NCI-H2081 treated with DMSO at 0.1 percent for 48 hours (cell line): ENCODE data around the gene GJC2.

Source experiments
- DNase-seq: peaks from one replicate; lab custom pipeline; 2025; lab: John Stamatoyannopoulos, UW

GJC2 gene

DNA sequence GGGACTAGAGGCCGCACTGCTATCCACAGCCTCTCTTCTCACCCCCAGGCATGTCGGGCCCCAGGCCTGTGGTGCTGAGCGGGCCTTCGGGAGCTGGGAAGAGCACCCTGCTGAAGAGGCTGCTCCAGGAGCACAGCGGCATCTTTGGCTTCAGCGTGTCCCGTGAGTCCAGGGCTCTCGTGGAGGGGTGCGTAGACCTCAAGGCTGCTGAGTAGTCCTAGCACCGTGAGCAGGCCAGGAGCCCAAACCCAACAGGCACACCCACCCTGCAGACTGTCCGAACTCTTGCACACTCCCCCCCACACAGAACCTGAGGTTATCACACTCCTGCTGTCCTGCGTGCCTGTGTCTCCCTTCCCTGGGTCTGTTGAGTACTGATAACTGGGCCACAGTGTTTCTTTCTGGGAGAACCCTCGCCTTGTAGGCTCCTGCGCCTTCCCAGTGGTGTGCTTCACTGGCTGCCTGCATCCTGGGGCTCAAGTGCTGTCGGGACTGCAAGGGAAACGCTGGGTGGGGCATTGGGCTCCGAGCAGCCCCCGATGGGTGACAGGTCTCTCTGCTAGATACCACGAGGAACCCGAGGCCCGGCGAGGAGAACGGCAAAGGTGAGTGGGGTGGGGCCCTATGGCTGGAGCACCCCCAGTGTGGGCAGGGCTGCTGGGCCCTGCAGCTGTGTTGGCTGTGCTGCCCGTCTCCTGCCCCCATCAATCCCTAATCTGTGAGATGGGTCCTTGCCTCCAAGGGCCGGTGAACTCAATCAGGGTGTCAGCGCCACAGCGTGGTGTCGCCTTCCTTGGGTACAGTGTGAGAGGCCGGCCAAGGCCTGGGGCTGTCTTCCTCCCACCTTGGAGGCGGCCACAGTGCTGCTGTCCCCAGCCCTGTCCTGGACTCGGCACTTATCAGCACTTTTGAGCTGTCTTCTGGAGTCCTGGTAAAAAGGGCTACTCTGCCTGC lies 4.0 kb upstream of the GJC2 start:
- DNase-seq = no peak

DNA sequence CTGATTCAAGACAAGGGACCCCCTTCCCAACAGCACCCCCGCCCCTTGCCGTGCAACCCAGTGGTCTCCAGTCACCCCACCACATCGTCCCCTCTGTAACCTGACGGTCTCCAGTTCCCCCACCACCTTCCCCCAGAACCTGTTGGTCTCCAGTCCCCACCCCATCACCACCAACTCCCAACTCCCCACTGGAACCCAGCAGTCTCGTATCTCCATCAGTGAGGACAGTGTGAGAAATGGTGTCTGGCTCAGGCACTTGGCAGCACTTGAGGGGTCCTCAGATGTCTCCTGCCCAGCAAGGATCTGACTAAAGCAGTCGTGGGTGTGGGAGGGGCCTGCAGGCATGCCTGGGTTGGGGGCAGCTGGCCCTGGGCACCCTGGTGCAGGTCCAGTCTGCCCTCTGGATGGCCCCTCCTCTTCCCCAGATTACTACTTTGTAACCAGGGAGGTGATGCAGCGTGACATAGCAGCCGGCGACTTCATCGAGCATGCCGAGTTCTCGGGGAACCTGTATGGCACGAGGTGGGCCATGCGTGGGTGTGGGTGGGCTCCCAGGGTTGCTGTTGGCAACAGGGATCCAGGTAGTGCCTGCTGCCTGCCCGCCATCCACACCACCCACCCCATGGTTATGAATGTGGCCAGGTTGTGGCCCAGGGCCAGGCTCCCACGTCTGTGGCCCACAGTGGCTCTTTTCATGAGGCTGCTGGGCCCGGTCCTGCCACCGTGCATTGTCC lies 3.1 kb upstream of the GJC2 start:
- no peak for DNase-seq

DNA sequence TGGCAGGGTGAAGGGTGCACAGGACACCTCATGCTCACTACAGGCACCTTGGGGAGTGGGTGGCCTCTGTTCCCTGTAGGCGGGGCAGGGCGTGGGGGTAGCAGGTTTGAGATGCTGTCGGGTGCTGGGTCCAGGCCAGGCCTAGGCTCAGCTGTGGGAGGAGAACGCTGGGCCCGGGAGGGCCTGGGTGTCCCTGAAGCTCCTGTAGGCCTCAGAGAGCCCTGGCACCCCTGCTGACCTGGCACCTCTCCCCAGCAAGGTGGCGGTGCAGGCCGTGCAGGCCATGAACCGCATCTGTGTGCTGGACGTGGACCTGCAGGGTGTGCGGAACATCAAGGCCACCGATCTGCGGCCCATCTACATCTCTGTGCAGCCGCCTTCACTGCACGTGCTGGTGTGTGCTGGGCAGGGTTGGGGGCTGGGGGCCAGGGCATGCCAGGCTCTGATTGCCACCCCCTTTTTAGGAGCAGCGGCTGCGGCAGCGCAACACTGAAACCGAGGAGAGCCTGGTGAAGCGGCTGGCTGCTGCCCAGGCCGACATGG lies 2.5 kb upstream of the GJC2 start:
- DNase-seq = no peak

DNA sequence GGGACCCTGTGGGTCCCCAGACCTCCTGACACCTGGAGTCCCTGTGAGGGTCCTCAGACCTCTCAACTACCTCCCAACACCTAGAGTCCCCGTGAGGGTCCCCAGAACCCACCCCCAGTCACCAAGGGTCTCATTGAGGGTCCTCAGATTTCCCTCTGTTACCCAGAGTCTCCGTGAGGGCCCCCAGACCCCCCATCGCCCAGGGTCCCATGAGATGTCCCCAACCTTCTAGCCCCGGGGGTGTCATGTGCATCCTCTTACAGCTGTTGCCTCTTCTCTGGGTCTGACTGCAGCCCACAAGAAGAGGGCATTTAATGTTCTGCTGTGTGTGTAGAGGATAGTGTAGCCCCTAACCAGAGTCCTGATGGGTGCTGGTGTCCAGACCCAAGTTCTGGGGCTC lies 2.0 kb upstream of the GJC2 start:
- no peak for DNase-seq

DNA sequence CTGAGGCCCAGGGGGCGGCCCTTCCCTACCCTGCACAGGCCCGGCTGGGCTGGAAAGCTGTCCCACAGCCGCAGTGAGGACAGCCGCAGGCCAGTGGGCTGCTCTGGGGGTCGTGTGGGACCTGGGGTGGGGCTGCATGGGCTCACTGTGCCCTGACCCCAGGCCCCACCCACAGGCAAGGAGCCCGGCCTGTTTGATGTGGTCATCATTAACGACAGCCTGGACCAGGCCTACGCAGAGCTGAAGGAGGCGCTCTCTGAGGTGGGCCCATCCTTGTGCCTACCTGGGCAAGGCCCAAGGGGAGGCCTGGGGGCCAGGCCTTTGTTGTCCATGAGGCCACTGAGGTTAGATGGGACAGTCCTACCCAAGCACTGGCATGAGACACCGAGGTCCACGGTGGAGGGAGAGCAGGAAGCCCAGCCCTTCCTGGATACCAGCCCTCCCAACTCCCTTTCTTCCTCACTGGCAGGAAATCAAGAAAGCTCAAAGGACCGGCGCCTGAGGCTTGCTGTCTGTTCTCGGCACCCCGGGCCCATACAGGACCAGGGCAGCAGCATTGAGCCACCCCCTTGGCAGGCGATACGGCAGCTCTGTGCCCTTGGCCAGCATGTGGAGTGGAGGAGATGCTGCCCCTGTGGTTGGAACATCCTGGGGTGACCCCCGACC lies 1.4 kb upstream of the GJC2 start:
- DNase-seq = no peak

DNA sequence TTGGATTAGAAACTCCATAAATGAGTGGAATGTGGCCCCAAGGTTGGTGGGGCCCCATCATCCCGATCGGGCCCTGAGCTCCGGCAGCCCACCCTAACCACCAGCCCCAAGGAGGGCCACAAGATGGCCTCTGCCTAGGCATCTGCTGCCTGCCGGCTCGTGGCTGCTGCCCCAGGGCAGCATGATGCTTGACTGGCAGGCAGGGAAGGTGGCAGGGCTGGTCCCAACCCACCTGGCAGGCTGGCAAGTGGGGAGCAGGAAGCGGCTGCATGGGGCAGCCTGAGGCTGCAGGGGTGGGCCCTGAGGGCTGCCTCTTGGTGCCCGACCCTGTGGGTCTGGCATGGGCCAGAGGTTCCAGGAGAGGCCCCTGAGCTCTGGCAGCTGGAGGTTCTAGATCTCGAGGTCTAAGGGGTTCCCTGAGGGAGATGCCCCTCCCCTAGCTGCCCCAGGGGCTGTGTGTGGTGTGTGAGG lies 760 bp upstream of the GJC2 start:
- DNase-seq = no peak

DNA sequence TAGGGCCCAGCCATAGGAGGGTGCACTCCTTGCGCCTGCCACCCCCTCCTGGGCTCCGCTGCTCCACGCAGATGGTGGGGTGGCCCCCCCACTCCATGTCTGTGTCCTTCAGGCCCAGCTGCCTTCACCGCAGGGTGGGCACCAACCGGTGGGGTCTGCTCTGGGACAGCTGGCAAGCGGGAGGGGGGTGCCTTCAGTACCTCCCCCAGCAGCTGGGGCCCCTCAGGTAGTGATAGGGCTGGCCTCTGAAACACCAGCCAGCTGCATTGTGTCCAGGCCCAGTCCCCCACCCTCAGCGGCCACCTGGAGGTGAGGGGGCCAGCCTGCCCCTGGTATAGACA lies 360 bp downstream of the GJC2 start:
- no peak for DNase-seq

DNA sequence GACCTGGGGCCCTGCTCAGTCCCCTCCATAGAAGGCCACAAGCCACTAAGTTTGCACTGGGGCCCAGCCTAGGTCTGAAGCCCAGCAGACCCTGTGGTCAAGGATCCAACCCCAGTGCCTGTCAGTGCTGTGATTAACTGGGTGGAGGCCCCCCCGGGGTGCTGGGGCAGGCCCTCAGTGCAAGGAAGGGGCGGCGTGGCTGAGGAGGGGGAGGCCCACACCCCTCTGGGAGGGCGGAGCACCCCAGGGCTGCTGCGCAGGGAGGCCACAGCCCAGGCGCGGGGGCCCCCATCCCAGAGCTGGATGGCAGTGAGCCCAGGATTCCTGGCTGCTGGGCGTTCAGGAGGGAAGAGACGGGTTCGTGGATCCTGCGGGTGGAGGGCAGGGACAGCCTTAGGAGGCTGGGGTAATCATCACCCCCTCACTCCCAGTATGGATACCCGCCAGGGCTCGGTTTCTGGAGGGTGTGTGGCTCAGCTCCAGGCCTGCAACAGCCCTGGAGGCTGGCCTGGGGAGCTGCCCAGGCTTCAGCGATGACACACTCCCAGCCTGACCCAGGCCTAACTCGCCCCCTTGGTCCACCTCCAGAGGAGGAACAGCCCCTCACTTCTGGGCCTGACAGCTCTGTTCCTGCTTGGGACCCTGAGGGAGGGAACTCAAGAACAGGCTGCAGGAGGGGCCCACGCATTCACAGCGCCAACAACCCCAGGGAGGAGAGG lies 890 bp downstream of the GJC2 start:
- no peak for DNase-seq

DNA sequence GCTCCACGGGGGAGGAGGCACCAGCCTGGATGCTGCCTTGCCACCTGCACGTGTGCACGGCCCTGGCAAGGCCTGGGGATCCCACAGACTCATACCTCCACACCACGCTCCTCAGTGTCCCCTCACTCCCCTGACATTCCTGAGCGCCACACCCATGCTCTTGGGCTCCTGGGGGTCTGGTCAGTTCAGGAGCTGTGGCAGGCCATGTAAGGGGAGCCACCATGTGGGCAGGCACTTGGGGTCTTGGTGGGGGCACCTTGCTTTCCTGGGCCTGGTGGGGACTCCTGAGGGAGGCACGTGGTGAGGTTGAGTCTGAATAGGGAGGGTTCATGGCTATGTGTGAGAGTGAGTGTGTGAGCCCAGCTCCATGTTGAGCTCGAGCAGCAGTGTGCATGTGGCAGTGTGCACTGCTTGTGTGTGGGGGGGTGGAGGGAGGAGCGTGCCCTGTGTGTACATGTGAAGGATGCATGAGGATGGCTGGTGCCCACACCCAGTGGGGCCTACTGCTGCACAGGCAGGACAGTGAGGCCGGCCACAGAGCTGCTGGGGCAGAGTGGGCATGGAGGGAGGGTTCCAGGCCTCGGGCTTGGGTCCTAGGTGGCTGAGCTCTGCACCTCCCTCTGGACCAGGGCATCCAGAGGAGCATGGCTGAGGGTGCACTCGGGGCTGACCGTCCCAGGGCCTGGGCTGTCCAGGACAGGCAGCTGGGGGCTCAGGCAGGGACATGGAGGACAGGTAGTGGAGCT lies 1.6 kb downstream of the GJC2 start:
- DNase-seq = no peak

DNA sequence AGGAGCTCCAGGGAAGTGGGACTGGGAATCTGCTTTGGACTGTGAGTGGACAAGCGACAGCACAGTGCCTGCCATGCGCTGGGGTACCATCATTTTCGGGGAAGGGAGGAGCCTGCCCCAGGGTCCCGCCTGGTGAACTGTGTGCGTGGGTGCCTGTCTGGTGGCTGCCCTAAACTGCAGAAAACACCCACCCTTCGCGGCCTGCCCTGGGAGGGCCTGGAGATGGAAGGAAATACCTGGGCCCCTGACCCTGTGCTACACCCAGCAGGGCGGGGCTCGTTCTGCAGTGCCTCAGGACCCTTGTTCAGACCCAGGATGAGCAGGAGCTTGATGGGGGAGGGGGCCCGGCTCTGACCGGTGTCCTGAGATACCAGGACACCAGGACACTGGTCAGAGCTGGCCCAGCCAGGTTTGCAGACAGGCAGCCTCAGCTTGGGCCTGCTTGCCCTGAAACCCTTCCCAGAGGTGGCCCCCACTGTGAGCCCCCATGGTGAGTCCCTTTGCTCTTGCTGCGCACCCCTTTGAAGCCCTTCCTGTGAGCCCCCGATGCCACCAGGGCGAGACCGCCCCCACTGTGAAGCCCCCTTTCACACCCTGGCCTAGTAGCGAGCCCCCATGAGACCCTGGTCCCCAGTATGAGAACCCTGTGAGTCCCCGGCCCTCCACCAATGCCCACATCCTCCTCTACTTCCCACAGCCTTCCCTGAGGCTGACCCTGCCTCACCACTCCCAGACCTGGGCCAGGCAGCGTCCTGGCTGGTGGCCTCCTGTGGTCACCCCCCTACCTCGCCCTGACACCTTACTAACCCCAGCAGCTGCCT lies 2.6 kb downstream of the GJC2 start:
- DNase-seq = no peak

DNA sequence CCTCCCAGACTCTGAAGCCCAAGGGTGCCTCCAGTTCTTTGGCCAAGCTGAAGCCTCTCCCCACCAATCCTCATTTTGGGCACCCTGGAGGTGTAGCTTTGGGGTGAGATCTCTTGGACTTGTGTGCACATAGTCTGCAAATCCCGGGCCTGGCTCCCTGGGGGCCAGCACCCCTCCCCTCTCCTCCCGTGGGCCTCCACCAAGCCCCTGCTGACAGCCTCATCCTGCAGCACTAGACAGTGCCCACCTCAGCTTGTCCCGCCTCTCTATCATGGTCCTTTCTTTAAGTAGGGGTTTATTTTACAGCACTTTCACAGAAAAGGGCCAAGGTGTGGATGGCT lies 3.2 kb downstream of the GJC2 start:
- no peak for DNase-seq

DNA sequence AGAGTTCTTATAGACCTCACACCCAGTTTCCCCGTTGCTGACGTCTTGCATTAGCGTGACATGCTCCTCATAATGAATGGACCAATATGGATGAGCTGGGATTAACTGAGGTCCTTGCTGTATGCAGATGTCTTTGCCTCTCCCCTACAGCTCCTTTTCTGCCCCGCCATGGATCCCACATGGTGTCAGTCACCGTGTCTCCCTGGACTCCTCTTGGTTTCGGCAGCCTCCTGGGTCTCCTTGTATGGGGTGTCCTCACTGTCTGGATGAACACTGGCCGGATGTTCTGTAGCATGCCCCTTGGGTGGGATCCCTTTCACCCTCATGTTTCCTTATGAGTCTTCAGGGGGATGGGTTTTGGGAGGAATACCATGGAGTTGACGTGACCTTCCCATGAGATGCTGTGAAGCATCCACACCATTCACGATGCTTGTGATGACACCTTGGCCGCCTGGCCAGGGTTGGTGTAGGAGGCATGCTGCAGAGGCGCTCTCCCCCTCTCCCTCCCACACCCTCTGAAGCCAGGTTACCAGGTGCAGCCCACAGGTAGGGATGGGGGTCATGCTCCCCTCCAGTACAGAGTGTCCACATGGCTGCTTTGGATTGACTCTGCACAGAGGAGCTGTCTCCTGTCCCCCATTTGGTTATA lies 4.4 kb downstream of the GJC2 start:
- DNase-seq = no peak

DNA sequence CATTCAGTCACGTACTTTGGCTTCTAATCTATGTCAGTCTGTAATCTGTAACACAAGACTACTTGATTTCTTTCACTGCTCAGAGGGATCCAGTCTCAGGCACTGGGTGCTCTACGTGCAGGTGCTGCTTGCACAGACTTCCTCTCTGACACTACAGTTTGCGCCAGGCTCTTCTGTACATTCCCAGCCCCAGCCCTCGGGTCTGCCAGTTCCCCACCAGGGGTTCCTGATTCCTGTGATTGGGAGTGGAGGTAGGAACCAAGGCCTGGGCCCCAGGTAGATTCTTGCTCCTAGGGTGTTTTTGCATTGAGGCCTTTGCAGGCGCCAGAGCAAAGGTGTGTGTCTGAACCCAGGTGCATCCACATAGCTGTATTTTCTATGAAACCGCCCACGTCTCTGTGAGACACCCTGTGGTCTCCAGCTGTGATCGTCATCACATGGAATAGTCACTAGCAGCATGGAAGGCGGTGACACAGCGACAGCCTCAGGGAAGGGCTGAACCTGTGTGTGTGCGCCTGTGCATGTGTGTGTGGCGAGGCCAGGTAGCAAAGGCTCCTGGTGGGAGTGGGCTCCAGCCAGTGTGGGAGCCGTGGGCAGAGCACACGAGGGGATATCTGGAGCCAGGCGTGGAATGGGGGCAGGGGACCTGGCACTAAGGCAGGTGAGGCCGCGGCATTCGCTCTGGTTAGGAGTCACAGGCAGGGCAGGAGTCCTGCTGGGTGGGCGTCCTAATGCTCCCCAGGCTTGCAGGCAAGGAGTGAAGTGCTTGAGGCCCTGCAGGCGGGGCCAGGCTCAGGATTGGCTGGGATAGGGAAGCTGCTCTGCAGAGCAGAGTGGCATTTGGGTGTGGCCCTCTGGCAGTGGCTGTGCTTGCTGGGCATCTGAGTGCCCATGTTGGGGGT lies 5.2 kb downstream of the GJC2 start:
- DNase-seq = no peak

DNA sequence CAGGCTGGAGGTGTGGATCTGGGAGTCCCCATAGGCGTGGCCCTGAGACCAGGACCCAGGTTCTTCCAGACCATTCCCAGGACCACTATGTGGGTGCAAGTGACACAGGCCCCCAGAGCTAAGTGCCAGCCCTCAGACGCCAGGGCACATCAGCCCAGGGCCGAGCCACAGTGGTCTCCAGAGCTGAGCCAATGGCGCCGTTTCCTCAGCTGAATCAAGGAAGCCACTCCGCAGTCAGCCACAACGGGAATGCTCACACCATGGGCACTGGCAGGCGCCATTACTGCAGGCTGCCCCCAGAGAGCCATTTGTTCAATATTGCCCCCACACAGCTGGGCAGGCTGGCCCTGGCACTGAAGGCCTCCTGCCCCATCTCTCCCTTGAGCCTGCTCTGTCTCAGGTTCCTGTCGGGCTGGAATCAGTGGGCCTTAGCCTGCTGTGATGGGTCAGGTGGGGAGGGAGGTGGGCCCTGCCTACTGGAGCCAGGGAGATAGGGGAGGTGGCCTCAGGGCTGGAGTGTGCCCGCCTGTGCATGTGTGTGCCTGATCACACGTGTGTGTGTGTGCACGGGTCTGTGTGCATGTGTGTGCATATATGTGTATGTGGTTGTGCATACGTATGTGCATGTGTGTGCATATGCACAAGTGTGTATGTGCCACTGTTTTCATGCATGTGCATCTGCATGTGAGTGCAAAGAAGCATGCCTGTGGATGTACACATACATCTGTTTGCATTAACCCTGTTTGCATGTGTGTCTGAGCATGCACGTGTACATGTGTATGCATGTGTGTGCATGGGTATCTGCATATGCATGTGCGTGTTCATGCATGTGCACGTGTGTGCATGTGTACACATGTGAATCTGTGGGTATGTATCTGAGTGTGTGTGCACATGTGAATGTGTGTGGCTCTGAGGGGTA lies 6.1 kb downstream of the GJC2 start:
- DNase-seq = no peak

DNA sequence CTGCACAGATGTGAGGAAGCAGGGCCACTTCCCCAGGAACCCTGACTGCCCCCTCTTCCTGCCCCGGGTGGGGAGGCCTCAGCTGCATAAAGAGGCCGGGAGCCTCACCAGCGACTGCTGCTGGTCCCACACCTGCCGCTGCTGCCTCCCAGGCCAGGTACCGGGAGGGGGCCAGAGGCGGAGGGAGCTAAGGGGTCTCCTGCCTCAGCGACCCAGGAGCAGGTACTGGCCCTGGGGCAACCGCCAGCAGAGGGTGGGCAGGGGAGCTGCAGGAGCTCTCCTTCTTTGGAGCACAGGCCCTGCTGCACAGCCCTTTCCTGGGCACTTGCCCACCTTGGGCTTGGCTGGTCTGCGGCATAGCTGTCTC lies 6.8 kb downstream of the GJC2 start:
- DNase-seq = no peak

DNA sequence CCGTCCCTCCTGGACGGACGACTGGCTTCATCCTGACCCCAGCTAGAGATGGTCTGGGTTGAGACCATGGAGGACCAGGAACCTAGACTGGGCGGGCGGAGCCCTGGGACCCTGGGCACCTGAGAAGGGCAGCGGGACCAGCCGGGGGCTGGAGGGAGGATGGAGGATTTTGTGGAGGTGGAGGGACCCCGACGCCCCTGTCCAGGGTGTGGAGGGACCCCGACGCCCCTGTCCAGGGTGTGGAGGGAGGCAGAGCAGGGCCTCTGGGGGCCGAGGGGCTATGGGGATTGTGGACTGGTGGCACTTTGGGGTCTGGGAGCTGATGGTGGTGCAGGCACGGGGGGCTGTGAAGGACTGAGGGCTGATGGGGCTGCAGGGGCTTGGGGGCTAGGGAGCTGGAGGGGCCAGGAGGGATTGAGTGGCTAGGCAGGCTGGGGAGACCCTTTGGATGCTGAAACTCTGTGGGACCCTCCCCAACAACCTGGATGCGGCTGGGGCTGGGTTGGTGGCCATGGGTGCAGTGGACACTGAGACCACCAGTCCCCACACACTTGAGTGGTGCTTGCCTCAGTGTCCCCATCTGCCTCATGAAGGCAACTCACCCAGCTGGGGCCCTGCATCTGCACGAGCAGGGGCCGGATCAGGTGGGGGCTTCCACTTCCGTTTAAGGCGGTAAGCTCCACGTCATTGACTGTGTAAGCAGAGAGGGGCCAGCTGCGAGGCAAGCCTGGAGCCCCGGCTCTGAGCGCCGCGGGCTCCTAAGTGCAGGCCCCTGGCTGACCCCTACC lies 7.4 kb downstream of the GJC2 start:
- DNase-seq = no peak

DNA sequence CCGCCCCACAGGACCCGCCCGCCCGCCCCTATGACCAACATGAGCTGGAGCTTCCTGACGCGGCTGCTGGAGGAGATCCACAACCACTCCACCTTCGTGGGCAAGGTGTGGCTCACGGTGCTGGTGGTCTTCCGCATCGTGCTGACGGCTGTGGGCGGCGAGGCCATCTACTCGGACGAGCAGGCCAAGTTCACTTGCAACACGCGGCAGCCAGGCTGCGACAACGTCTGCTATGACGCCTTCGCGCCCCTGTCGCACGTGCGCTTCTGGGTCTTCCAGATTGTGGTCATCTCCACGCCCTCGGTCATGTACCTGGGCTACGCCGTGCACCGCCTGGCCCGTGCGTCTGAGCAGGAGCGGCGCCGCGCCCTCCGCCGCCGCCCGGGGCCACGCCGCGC lies 8.0 kb downstream of the GJC2 start:
- DNase-seq = no peak
